GM19099 (cell line): ENCODE measurements around the gene TAF11L12.
"Not testable (repeated sequence)": the region's sequence is repeated elsewhere in the genome, so short reads cannot be mapped to it uniquely, and the experiment has no call there.

ENCODE experiments used
- POLR2A ChIP-seq: IDR thresholded peaks from 3 replicates; pipeline ENCODE4 v1.6.1; 2011; ENCODE audit warnings: low read depth; ENCODE audit not compliant: insufficient read length; ENCODE audit errors: extremely low read depth

TAF11L12 gene

DNA sequence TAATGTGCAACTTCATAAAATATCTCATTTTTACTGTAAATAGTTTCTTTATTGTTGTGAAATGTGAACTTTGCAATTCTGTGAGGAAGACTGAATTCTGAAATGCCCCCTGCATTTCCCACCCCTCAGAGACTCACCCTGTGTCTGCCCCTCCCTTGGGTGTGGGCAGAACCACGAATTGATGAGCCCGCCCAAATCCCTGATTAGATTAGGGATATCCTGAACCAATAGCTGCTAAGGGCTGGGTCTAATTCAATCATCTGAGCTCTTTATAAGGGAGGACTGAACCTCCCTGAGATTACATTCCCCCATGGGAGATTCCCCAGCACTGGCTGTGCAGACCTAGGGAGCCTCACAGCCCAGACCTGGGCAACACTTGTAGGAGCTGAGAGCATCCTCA lies at the start of gene TAF11L12:
Gene TAF11L12 (plus strand): TSS at position 301 of the 400 bp plus-strand sequence.
- TF ChIP-seq POLR2A = not testable (repeated sequence)

DNA sequence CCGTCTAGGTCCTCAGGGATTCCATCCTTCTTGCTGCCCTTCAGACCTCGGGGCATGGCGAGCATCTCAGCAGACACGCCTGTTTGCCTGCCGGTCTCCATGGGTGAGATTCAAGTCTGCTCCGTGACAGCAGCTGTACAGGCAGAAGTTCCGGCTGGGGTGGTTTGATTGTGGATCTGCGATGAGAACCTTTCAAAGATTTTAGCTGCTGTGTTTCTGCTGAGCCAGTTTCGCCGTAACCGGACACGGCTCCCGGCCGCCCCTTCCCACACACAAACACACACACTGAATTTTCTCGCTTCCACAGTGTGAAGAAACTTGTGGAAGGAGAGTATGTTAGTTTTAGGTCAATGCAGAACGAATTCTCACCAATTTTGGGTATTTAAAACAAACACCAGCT lies 24.5 kb upstream of the TAF11L12 start, which contains the start of gene TAF11L7:
Gene TAF11L7 (minus strand): TSS at position 101 of the 400 bp plus-strand sequence.
- not testable (repeated sequence) for TF ChIP-seq POLR2A

DNA sequence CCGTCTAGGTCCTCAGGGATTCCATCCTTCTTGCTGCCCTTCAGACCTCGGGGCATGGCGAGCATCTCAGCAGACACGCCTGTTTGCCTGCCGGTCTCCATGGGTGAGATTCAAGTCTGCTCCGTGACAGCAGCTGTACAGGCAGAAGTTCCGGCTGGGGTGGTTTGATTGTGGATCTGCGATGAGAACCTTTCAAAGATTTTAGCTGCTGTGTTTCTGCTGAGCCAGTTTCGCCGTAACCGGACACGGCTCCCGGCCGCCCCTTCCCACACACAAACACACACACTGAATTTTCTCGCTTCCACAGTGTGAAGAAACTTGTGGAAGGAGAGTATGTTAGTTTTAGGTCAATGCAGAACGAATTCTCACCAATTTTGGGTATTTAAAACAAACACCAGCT lies 19.3 kb upstream of the TAF11L12 start, which contains the start of gene TAF11L8:
Gene TAF11L8 (minus strand): TSS at position 101 of the 400 bp plus-strand sequence.
- TF ChIP-seq POLR2A = not testable (repeated sequence)

DNA sequence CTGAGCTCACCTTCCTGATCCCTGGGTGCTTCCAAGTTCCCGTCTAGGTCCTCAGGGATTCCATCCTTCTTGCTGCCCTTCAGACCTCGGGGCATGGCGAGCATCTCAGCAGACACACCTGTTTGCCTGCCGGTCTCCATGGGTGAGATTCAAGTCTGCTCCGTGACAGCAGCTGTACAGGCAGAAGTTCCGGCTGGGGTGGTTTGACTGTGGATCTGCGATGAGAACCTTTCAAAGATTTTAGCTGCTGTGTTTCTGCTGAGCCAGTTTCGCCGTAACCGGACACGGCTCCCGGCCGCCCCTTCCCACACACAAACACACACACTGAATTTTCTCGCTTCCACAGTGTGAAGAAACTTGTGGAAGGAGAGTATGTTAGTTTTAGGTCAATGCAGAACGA lies 15.9 kb upstream of the TAF11L12 start, which contains the start of gene TAF11L9:
Gene TAF11L9 (minus strand): TSS at position 140 of the 400 bp plus-strand sequence.
- not testable (repeated sequence) for TF ChIP-seq POLR2A

DNA sequence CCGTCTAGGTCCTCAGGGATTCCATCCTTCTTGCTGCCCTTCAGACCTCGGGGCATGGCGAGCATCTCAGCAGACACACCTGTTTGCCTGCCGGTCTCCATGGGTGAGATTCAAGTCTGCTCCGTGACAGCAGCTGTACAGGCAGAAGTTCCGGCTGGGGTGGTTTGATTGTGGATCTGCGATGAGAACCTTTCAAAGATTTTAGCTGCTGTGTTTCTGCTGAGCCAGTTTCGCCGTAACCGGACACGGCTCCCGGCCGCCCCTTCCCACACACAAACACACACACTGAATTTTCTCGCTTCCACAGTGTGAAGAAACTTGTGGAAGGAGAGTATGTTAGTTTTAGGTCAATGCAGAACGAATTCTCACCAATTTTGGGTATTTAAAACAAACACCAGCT lies 12.5 kb upstream of the TAF11L12 start, which contains the start of gene TAF11L10:
Gene TAF11L10 (minus strand): TSS at position 101 of the 400 bp plus-strand sequence.
- not testable (repeated sequence) for TF ChIP-seq POLR2A

DNA sequence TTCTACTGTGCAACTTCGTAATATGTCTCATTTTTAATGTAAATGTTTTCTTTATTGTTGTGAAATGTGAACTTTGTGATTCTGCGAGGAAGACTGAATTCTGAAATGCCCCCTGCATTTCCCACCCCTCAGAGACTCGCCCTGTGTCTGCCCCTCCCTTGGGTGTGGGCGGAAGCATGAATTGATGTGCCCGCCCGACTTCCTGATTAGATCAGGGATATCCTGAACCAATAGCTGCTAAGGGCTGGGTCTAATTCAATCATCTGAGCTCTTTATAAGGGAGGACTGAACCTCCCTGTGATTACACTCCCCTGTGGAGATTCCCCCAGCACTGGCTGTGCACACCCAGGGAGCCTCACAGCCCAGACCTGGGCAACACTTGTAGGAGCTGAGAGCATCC lies 6.3 kb upstream of the TAF11L12 start, which contains the start of gene TAF11L11:
Gene TAF11L11 (plus strand): TSS at position 304 of the 400 bp plus-strand sequence.
- not testable (repeated sequence) for TF ChIP-seq POLR2A

DNA sequence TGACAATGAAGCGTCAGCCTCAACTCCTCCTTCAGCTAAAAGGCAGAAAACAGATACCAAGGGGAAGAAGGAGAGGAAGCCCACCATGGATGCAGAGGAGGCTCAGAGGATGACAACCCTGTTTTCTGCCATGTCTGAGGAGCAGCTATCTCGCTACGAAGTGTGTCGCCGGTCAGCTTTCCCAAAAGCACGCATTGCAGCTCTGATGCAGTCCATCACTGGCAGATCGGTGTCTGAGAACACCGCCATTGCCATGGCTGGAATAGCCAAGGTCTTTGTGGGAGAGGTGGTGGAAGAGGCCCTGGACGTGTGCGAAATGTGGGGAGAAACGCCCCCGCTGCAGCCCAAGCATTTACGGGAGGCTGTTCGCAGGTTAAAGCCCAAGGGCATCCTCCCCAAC lies 5.2 kb upstream of the TAF11L12 start:
- TF ChIP-seq POLR2A = no peak

DNA sequence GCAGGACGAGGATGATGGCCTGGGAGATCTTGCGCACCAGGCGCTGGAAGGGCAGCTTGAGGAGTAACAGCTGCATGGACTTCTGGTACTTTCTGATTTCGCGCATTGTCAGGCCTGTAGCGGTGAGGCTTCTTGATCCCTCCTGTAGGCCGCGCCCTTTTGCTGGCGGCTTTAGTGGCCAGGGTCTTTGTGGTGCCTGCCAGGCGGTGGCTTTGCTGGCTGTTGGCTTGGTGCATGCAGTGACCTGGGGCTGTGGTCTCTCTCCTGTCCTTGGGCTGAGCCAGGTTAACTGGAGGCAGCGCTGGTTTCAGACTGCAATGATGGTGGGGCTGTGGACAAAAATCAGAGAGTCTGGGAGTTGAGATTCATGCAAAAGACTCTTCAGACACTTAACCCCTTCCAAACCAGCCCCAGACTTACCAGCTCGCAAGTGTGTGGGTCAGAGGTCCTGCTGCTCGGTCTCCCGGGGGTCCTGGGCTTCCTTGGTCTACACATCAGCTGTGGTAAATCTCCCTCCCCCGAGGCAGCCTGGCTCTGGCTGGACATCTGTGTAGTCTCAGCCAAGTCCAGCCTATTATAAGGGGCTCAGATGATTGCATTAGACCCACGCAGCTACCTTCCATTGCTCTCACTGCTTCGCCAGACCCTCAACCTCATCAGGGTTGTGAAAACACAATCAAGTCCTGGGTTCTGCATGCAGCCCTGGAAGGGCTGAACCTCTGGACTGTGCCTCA lies 4.8 kb downstream of the TAF11L12 start:
- TF ChIP-seq POLR2A = no peak

DNA sequence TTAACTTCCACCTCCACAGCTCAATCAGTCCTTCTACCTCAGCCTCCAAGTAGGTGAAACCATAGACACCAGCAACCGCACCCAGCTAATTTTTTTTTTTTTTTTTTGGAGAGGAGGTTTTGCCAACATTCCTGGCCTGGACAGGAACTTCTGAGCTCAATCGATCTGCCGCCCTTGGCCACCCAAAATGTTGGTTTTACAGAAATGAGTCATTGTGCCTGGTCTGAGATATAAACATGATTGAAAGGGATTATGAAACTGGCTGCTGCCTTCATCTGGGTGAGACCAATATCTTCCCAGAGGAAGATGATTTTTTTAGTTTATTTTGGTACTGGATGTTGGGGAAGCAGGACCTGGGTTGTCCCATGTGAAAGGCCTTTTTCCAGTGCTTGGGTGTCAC lies 9.2 kb downstream of the TAF11L12 start:
- TF ChIP-seq POLR2A = no peak

DNA sequence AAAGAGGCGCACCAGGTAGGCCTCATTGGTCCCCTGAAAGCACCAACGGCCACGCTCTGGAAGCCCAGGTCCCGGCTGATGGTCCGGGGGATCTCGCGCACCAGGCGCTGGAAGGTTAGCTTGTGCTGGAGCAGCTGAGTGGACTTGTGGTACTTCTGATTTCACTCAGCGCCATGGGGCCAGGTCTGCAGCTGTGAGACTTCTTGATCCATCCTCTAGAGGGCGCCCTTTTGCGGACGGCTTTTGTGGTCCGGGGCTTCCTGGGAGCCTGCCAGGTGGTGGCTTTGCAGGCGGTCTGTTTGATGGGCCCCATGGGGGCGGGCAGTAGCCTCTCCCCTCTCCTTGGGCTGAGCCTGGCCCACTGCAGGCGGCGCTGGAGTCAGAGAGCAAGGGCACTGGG lies 10.4 kb downstream of the TAF11L12 start:
- no peak for TF ChIP-seq POLR2A

DNA sequence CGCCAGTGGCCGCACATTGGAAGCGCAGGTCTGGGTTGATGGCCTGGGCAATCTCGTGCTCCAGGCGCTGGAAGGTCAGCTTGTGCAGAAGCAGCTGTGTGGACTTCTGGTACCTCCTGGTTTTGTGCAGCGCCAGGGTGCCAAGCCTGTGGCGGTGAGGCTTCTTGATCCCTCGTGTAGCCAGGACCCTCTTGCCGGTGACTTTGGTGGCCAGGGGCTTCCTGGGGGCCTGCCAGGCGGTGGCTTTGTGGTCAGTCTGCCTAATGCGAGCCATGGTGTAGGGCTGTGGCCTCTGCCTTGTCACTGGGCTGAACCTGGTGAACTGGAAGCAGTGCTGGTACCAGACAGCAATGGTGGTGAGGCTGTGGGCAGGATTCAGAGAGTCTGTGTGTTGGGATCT lies 15.5 kb downstream of the TAF11L12 start:
- TF ChIP-seq POLR2A = no peak

DNA sequence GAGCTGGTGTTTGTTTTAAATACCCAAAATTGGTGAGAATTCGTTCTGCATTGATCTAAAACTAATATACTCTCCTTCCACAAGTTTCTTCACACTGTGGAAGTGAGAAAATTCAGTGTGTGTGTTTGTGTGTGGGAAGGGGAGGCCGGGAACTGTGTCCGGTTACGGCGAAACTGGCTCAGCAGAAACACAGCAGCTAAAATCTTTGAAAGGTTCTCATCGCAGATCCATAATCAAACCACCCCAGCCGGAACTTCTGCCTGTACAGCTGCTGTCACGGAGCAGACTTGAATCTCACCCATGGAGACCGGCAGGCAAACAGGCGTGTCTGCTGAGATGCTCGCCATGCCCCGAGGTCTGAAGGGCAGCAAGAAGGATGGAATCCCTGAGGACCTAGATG lies 21.6 kb downstream of the TAF11L12 start, which contains the start of gene TAF11L13:
Gene TAF11L13 (plus strand): TSS at position 301 of the 400 bp plus-strand sequence.
- not testable (repeated sequence) for TF ChIP-seq POLR2A

DNA sequence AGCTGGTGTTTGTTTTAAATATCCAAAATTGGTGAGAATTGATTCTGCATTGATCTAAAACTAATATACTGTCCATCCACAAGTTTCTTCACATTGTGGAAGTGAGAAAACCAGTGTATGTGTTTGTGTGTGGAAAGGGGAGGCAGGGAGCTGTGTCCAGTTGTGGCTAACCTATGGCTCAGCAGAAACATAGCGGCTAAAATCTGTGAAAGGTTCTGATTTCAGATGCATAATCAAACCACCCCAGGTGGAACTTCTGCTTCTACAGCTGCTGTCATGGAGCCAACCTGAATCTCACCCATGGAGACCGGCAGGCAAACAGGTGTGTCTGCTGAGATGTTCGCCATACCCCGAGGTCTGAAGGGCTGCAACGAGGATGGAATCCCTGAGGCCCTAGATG lies 24.0 kb downstream of the TAF11L12 start, which contains the start of gene TAF11L14:
Gene TAF11L14 (plus strand): TSS at position 301 of the 400 bp plus-strand sequence.
- TF ChIP-seq POLR2A = no peak

DNA sequence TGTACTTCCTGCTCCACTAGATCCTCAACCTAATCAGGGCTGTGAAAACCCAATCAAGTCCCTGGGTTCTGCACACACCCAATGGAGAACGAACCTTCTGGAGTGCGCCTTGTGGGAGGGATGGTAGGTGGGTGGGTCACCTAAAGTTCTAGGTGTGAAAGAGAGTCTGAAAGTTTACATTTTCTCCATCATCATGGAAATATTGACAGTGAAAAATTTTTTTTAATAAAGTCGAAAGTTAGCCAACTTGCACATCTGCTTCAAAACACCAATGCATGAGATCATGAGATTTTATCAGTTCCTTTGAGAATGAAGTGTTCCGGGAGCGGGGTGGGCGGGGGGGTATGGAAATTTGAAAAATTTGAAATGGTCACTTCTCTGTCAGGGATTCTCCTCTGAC lies 45.7 kb downstream of the TAF11L12 start:
- no peak for TF ChIP-seq POLR2A
